Esophagus muscularis mucosa (tissue), 3 donors: ENCODE data around the gene TEX261.
"Not testable (repeated sequence)": the region's sequence is repeated elsewhere in the genome, so short reads cannot be mapped to it uniquely, and the experiment has no call there.

Experiments used
- CTCF ChIP-seq, 3 experiments: fragments of 200-600 bp in 2 of 3; fragments of 450-650 bp in 1 of 3; sonication (generic) in 2 of 3; IDR thresholded peaks; one replicate each; pipeline ENCODE4 v1.5.1; 2017 to 2019; ENCODE audit warnings: antibody characterized with exemption in 3 of 3, mild to moderate bottlenecking in 2 of 3, moderate library complexity in 1 of 3
- POLR2AphosphoS5 ChIP-seq, 2 donors: sonication (generic); formaldehyde crosslinking; IDR thresholded peaks; one replicate each; pipeline ENCODE4 v1.6.1; 2017; ENCODE audit warnings: antibody characterized with exemption in 2 of 2

DNA sequence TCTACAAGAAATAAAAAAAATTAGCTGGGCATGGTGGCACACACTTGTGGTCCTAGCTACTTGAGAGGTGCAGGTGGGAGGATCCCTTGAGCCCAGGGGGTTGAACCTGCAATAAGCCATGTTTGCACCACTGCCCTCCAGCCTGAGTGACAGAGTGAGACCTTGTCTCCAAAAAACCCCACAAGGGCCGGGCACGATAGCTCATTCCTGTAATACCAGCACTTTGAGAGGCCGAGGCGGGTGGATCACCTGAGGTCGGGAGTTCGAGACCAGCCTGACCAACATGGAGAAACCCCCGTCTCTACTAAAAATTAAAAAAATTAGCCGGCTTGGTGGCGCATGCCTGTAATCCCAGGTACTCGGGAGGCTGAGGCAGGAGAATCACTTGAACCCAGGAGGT is 5.3 kb upstream of the TEX261 start:
- TF ChIP-seq CTCF, POLR2AphosphoS5 (IDR thresholded peaks at IDR 0.05): not testable (repeated sequence)
